Stimulated activated CD8-positive, alpha-beta memory T cell treated with anti-CD3 and anti-CD28 coated beads, Interleukin-7, amount 100 ng/mL, for 1 hour (primary cell): ENCODE data around the gene C1QTNF6.
"Not testable (repeated sequence)": the region's sequence is repeated elsewhere in the genome, so short reads cannot be mapped to it uniquely, and the experiment has no call there.

Experiments used
- DNase-seq, 2 donors: peaks; one replicate each; pipeline ENCODE4 v3.0.0-alpha.2; 2020; ENCODE audit warnings: low read depth in 2 of 2

C1QTNF6 gene

GRCh38 chr22:37187891-37188761 lies at the start of gene C1QTNF6:
Gene C1QTNF6, minus strand, starts transcription at chr22:37188247. Its CDS starts 34 bp downstream, at chr22:37188213.
- no peak for DNase-seq

GRCh38 chr22:37235897-37236607 lies 48.0 kb upstream of the C1QTNF6 start:
- DNase-seq, result no peak

GRCh38 chr22:37234736-37235711 lies 47.0 kb upstream of the C1QTNF6 start:
- DNase-seq, result no peak

- DNase-seq, result no peak
These were observed 45.9 kb upstream of the C1QTNF6 start for GRCh38 chr22:37233751-37234631.

- not testable (repeated sequence) for DNase-seq
These were observed 45.3 kb upstream of the C1QTNF6 start for GRCh38 chr22:37233371-37233750.

GRCh38 chr22:37232140-37232998 lies 44.3 kb upstream of the C1QTNF6 start:
- no peak for DNase-seq

- no peak for DNase-seq
These were observed 43.5 kb upstream of the C1QTNF6 start for GRCh38 chr22:37231406-37232139.

- DNase-seq, result no peak
These were observed 42.8 kb upstream of the C1QTNF6 start for GRCh38 chr22:37230673-37231405.

- peak; percentile 76 to 77 for DNase-seq
These were observed 42.0 kb upstream of the C1QTNF6 start for GRCh38 chr22:37229805-37230672.

GRCh38 chr22:37229012-37229804 lies 41.2 kb upstream of the C1QTNF6 start:
- DNase-seq, result no peak

- DNase-seq, result no peak
These were observed 40.3 kb upstream of the C1QTNF6 start for GRCh38 chr22:37228106-37229011.

GRCh38 chr22:37226514-37226913 lies 38.5 kb upstream of the C1QTNF6 start:
- no peak for DNase-seq

- DNase-seq, result no peak
These were observed 38.0 kb upstream of the C1QTNF6 start for GRCh38 chr22:37226087-37226486.

- no peak for DNase-seq
These were observed 37.4 kb upstream of the C1QTNF6 start for GRCh38 chr22:37225481-37225880.

GRCh38 chr22:37224757-37225420 lies 36.8 kb upstream of the C1QTNF6 start:
- DNase-seq, result no peak
